CD4-positive, alpha-beta T cell treated with Interferon gamma for 1 hour (primary cell): Measurements from ENCODE around the gene SHISA9.

Experiments
- DNase-seq: peaks from one replicate; pipeline ENCODE4 v3.0.0-alpha.2; 2020

SHISA9 gene

GRCh38 chr16:13032911-13033310, 131.5 kb downstream of the SHISA9 start:
- DNase-seq = no peak

GRCh38 chr16:13036600-13036999, 135.2 kb downstream of the SHISA9 start:
- DNase-seq = no peak

GRCh38 chr16:13038591-13038990, 137.2 kb downstream of the SHISA9 start:
- no peak for DNase-seq

- no peak for DNase-seq
These were observed 138.1 kb downstream of the SHISA9 start for GRCh38 chr16:13039526-13039925.

GRCh38 chr16:13041180-13041579, 139.8 kb downstream of the SHISA9 start:
- DNase-seq = no peak

GRCh38 chr16:13041646-13042290, 140.4 kb downstream of the SHISA9 start:
- DNase-seq = no peak

GRCh38 chr16:13042291-13042685, 140.9 kb downstream of the SHISA9 start:
- DNase-seq = no peak

- no peak for DNase-seq
These were observed 144.8 kb downstream of the SHISA9 start for GRCh38 chr16:13046061-13046821.

- no peak for DNase-seq
These were observed 145.9 kb downstream of the SHISA9 start for GRCh38 chr16:13047276-13047675.

- DNase-seq = no peak
These were observed 148.3 kb downstream of the SHISA9 start for GRCh38 chr16:13049688-13050087.

- no peak for DNase-seq
These were observed 151.0 kb downstream of the SHISA9 start for GRCh38 chr16:13052431-13052830.

- DNase-seq = no peak
These were observed 154.1 kb downstream of the SHISA9 start for GRCh38 chr16:13055480-13055879.

GRCh38 chr16:13056607-13057006, 155.2 kb downstream of the SHISA9 start:
- DNase-seq = no peak

- no peak for DNase-seq
These were observed 159.5 kb downstream of the SHISA9 start for GRCh38 chr16:13060932-13061331.

- DNase-seq = no peak
These were observed 160.3 kb downstream of the SHISA9 start for GRCh38 chr16:13061691-13062090.

- no peak for DNase-seq
These were observed 160.8 kb downstream of the SHISA9 start for GRCh38 chr16:13062219-13062618.

GRCh38 chr16:13063457-13063856, 162.1 kb downstream of the SHISA9 start:
- no peak for DNase-seq

GRCh38 chr16:13064821-13065220, 163.4 kb downstream of the SHISA9 start:
- DNase-seq = no peak

- DNase-seq = no peak
These were observed 166.2 kb downstream of the SHISA9 start for GRCh38 chr16:13067648-13068047.

- no peak for DNase-seq
These were observed 167.7 kb downstream of the SHISA9 start for GRCh38 chr16:13068912-13069583.

GRCh38 chr16:13070268-13070667, 168.9 kb downstream of the SHISA9 start:
- no peak for DNase-seq

- no peak for DNase-seq
These were observed 175.5 kb downstream of the SHISA9 start for GRCh38 chr16:13076878-13077277.

- no peak for DNase-seq
These were observed 176.4 kb downstream of the SHISA9 start for GRCh38 chr16:13077816-13078215.

- DNase-seq = no peak
These were observed 179.1 kb downstream of the SHISA9 start for GRCh38 chr16:13080531-13080930.
